Measurements from ENCODE around the gene CHID1. TPM values are rescaled to one million over a fixed set of nuclear protein-coding genes. Genes with fewer than 3 reads are reported as not detected.

CHID1 gene
- total and polyA plus RNA-seq, 4 donors: 41.7 to 92.2 (median 48.8) TPM

DNA sequence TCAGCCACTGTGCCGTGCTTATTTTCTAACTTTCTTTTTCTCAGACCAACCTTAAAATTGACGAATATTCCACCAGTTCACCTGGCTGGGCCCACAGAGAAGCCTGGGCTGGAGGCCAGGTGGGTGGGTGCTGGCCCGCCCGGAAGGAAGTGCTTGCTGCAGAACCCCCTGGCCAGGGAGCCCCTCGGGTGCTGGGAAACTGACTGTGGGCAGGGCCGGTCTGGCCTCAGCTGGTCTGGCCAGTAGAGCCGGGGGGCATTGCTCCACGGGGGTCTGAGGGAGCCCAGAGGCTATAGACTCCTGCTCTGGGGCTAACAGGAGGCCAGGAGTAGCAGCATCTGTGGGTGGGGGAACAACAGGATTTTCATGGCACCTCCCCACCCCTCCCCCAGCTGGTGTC is 6.8 kb upstream of the CHID1 start:
- no peak for DNase-seq
- no peak for ATAC-seq (ENCODE audit: insufficient read depth, low FRiP score)
- H3K36me3 ChIP-seq (ENCODE audit: control insufficient read depth in 4 of 4, insufficient read depth in 4 of 4, low read length in 4 of 4): no peaks in the 10 kb centered on the region
- no peaks in the 10 kb centered on the region for H3K27me3 ChIP-seq (ENCODE audit: control insufficient read depth in 3 of 3, insufficient read depth in 3 of 3, low read length in 2 of 3)
- H3K4me1 ChIP-seq (ENCODE audit: control insufficient read depth in 5 of 5, insufficient read depth in 5 of 5, low read length in 5 of 5): peaks cover 0 to 3% (median 0%) of the 10 kb centered on the region in 5 donors
- no peak overlapping the region for H3K9ac ChIP-seq (ENCODE audit: insufficient read depth in 1 of 2, low read length in 2 of 2)
- no peaks in the 10 kb centered on the region for H3K9me3 ChIP-seq (ENCODE audit: control insufficient read depth in 4 of 4, insufficient read depth in 3 of 4, low read length in 3 of 4)
- WGBS, 2 donors: 84 to 86% methylated on average over 8 of the region's 8 CpGs
- no peak overlapping the region for H3K4me3 ChIP-seq
- no peak overlapping the region for H3K27ac ChIP-seq (ENCODE audit: low read depth in 1 of 2, low read length in 1 of 2)
- no peak for TF ChIP-seq CTCF (IDR thresholded peaks at IDR 0.05; ENCODE audit: control extremely low read depth, extremely low read depth)

DNA sequence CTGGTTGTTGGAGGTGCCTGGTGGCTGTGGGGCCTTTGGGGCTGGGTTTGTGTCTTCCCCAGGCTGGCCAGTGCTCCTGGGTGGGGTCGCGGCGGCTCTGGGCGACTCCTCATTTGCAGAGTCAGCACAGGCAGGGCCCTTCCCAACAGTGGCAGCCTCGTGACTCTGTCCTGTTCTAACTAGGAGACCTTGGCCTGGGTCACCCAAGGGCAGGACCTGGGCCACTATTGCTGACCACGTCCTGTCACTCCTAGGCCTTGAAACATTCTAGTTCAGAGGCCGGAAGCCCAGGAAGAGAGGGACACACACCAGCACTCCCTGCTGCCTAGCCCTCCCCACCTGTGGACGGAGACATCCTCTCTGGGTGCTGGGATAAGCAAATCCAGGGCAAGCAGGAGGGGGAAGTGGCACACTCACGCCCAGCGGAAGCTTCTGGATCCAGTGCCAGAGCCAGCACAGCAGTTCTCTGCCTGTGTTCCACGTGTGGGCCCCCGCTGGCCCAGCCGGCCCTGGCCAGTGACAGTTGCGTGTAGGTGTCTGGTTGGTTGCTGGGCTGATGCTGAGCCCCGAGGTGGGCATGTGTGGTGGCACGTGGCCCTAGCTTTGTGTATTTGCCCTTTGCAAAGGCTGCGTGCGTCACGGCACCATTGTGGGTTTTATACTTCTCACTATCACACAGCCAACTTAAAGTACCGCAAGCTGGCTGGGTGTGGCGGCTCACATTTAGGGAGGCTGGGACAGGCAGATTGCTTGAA is 4.3 kb upstream of the CHID1 start:
- DNase-seq (peak in 1 of 3 donors; percentile 31), ATAC-seq (ENCODE audit: insufficient read depth, low FRiP score) (no peak)
- no peak overlapping the region for H3K4me3 ChIP-seq
- peaks cover 0 to 8% (median 0%) of the 10 kb centered on the region in 5 donors for H3K4me1 ChIP-seq (ENCODE audit: control insufficient read depth in 5 of 5, insufficient read depth in 5 of 5, low read length in 5 of 5)
- no peaks in the 10 kb centered on the region for H3K9me3 ChIP-seq (ENCODE audit: control insufficient read depth in 4 of 4, insufficient read depth in 3 of 4, low read length in 3 of 4)
- no peaks in the 10 kb centered on the region for H3K36me3 ChIP-seq (ENCODE audit: control insufficient read depth in 4 of 4, insufficient read depth in 4 of 4, low read length in 4 of 4)
- TF ChIP-seq CTCF (IDR thresholded peaks at IDR 0.05; ENCODE audit: control extremely low read depth, extremely low read depth): no peak
- peak overlapping the region in 1 of 2 donors; percentile 12 for H3K27ac ChIP-seq (ENCODE audit: low read depth in 1 of 2, low read length in 1 of 2)
- H3K27me3 ChIP-seq (ENCODE audit: control insufficient read depth in 3 of 3, insufficient read depth in 3 of 3, low read length in 2 of 3): no peaks in the 10 kb centered on the region
- H3K9ac ChIP-seq (ENCODE audit: insufficient read depth in 1 of 2, low read length in 2 of 2): no peak overlapping the region
- 72 to 90% methylated on average over 21 of the region's 21 CpGs for WGBS, 2 donors

DNA sequence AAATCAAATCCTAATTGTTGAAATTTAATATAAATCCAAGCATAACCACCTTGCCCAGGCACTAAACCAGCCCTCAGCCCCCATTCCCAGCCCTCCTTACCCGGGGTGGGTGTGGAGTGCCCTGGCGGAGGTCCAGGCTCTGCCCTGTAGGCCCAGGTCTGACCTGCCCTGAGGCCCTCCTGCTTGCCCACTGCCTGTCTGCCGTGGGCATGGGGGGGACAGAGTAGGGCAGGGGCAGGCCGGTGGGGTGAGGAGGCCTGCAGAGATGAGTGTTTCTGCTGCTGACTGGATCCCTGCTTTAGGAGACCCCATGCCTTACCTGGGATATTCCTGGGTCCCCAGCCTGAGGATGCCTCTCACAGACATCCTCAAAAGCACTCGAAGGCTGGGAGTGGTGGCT is 3.6 kb upstream of the CHID1 start:
- Histone ChIP-seq H3K4me1 (ENCODE audit: control insufficient read depth in 5 of 5, insufficient read depth in 5 of 5, low read length in 5 of 5) (peaks cover 0 to 14% (median 0%) of the 10 kb centered on the region in 5 donors), H3K9me3 (ENCODE audit: control insufficient read depth in 4 of 4, insufficient read depth in 3 of 4, low read length in 3 of 4) (no peaks in the 10 kb centered on the region), H3K4me3 (no peak overlapping the region), H3K36me3 (ENCODE audit: control insufficient read depth in 4 of 4, insufficient read depth in 4 of 4, low read length in 4 of 4) (no peaks in the 10 kb centered on the region), H3K27me3 (ENCODE audit: control insufficient read depth in 3 of 3, insufficient read depth in 3 of 3, low read length in 2 of 3) (no peaks in the 10 kb centered on the region), H3K27ac (ENCODE audit: low read depth in 1 of 2, low read length in 1 of 2) (no peak overlapping the region), H3K9ac (ENCODE audit: insufficient read depth in 1 of 2, low read length in 2 of 2) (no peak overlapping the region)
- TF ChIP-seq CTCF (IDR thresholded peaks at IDR 0.05; ENCODE audit: control extremely low read depth, extremely low read depth): no peak
- ATAC-seq (ENCODE audit: insufficient read depth, low FRiP score) (no peak), DNase-seq (no peak)
- WGBS, 2 donors: 76 to 83% methylated on average over 5 of the region's 5 CpGs
